HG02571 (cell line): Measurements from ENCODE around the gene ST3GAL4.

ENCODE experiments used
- ATAC-seq: cut with Tn5 transposase; IDR thresholded peaks from one replicate; pipeline ENCODE4 v1.9.1; 2021; ENCODE audit warnings: mild to moderate bottlenecking, moderate library complexity; ENCODE audit not compliant: unreplicated experiment

Gene ST3GAL4

GRCh38 chr11:126437731-126438130 is 82.2 kb downstream of the ST3GAL4 start:
- no peak for ATAC-seq

GRCh38 chr11:126438272-126438671 is 82.8 kb downstream of the ST3GAL4 start:
- ATAC-seq = no peak

DNA sequence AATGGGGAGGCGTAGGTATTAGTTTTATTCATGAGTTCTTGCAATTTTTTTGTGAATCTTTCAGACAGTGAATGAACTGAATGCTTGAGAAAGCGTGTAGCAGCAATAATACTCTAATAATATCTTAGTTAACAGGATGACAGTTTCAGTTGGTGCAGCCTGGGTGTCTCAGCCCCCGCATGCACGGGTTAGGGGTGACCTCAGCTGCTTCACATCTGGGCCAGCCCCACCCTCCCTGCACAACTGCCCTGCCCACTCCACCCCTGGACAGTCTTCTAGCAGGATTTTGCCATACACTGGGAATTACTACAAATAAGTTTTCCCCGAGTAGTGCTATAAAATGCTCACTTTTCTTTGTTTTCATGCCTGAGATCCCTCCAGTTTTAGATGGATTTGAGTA is 83.2 kb downstream of the ST3GAL4 start:
- ATAC-seq = no peak

GRCh38 chr11:126440276-126440675 is 84.8 kb downstream of the ST3GAL4 start:
- no peak for ATAC-seq

- no peak for ATAC-seq
Observed at GRCh38 chr11:126440792-126441514, 85.5 kb downstream of the ST3GAL4 start.

DNA sequence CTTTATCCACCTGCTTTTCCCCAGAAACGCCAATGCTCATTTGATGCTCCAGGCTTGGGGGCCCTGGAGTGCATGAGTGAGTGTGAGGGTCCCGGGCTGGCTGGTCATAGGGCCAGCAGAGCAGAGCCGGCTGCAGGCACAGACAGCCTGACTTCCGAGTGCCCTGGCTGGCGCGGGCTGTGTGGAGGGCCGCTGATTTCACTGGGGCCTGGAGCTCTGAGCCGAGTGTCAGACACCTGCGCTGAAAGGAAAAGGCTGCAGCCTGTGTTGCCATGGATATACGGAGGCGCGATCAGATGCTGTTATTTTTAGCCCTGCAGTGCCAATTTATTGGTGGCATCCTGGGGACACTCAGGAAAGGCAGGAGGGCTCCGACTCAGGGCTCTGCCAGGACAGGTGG is 87.6 kb downstream of the ST3GAL4 start:
- ATAC-seq = no peak

- no peak for ATAC-seq
Observed at GRCh38 chr11:126444072-126444471, 88.6 kb downstream of the ST3GAL4 start.

- no peak for ATAC-seq
Observed at GRCh38 chr11:126446581-126446980, 91.1 kb downstream of the ST3GAL4 start.

DNA sequence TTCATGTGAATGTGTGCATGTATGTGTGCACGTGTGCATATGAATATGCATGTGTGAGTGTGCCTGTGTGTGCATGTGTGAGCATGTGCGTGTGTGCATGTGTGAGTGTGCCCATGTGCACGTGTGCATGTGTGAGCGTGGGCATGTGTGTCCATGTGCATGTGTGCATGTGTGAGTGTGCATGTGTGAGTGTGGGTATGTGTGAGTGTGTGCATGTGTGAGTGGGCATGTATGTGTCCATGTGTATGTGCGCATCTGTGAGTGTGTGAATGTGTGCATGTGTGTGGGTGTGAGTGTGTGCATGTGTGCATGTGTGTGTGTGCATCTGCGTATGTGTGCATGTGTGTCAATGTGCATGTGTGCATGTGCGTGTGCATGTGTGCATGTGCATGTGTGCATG is 94.7 kb downstream of the ST3GAL4 start:
- ATAC-seq = no peak

DNA sequence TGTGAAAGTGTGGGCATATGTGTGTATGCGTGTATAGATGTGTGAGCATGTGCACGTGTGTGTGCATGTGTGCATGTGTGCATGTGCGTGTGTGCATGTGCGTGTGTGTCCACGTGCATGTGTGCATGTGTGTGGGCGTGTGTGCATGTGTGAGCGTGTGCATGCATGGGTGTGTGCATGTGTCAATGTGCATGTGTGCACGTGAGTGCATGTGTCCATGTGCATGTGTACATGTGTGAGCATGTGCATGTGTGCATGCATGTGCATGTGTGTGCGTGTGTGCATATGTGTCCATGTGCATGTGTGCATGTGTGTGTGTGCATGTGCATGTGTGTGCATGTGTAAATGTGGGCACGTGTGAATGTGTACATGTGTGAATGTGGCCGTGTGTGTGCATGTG is 95.3 kb downstream of the ST3GAL4 start:
- no peak for ATAC-seq

DNA sequence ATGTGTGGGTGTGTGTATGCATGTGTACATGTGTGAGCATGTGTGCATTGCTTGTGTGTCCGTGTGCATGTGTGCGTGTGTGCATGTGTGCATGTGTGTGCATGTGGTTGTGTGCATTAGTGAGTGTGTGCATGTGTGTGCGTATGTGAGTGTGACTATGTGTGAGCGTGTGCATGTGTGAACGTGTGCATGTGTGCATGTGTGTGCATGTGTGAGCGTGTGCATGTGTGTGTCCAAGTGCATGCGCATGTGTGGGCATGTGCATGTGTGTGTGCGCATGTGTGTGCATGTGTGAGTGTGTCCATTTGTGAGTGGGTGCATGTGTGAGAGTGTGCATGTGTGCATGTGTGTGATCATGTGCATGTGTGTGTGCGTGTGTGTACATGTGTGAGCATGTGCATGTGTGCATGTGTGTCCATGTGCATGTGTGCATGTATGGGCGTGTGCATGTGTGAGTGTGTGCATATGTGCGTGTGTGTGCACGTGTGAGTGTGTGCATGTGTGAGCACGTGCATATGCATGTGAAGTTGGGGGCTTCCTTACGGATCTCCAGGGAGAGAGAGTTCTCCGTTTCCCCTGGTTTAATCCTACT is 95.8 kb downstream of the ST3GAL4 start:
- no peak for ATAC-seq

DNA sequence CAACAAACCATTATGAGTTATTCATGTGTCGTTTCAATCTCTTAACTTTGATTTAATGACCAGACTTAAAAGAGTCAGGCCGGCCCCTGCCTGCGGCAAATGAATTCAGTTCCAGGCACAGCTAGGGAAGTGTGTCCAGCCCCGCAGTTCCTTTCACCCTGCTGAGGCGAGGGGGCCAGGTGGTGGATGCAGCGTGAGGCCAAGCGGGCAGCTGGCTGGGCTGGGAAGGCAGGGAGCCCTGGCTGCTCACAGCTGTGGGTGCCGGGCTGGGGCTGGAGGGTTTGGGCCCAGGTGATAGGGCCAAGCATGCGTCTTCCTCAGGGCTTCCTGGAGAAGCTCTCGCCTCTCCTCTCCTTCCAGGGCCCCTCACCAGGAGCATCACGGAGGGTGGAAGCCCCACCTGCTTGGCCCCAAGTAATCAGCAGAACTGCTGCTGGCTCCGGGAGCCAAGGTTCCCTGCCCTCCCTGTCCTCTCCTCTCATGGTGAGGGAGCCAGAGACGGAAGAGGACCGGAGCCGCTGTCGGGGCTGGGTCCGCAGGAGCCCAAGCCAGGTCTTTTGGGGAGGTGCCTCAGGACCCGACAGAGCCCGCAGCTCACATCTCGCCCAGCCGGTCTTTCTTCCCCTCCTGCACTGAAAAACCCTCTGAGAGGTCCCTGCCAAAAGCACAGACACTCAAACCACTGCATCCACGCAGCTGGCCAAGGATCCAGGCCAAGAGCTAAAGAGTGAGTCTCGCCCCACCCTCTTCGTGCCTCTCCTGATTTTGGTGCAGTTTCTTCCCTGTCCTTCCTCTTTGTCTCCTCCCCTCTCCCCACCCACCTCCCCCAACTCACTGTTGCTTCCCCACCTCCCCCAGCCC is 97.0 kb downstream of the ST3GAL4 start:
- ATAC-seq = no peak

GRCh38 chr11:126456089-126456488 is 100.6 kb downstream of the ST3GAL4 start:
- no peak for ATAC-seq

DNA sequence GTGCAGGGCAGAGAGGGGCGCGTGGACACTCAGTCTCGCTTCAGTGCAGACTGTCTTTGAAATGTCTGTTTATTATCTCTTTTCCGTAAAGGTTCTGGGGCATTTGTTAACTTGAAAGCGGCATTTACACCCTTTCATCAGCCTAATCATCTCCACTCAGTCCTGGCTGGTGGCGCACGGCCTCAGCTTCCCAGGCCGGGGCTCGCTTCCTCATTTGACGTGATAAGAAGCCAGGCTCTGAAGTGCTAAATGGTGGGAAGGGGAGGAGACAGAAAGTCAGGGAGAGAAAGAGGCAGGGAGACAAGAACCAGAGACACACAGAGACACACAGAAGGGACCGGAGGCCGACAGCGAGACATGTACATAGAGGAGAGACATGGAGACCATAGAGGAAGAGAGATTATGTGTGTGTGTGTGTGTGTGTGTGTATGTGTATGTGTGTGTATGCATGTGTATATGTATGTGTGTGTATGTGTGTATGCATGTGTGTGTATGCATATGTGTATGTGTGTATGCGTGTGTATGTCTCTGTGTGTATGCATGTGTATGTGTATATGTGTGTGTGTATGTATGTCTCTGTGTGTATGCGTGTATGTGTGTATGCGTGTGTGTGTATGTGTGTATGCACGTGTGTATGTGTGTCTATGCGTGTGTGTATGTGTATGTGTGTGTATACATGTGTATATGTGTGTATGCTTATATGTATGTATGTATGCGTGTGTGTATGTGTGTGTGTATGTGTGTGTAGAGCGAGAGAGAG is 101.5 kb downstream of the ST3GAL4 start:
- ATAC-seq = no peak

DNA sequence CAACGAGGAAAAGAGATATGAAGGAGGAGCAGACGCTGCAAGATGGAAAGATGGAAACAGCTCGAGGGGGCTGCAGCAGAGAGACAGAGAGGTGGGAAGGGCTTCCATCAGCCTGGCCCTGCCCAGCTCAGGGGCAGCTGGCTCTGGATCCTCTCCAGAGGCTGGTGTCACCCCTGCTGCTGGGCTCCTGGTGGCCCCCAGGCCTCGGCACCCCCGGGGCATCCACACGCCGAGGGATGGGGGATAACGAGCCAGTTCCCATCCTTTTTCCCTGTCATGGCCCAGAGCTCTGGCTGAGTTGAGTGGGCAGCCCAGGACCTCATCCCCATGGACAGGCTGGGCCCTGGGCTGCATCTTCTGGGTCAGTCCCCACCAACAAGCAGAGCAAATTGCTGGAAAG is 102.3 kb downstream of the ST3GAL4 start:
- no peak for ATAC-seq

DNA sequence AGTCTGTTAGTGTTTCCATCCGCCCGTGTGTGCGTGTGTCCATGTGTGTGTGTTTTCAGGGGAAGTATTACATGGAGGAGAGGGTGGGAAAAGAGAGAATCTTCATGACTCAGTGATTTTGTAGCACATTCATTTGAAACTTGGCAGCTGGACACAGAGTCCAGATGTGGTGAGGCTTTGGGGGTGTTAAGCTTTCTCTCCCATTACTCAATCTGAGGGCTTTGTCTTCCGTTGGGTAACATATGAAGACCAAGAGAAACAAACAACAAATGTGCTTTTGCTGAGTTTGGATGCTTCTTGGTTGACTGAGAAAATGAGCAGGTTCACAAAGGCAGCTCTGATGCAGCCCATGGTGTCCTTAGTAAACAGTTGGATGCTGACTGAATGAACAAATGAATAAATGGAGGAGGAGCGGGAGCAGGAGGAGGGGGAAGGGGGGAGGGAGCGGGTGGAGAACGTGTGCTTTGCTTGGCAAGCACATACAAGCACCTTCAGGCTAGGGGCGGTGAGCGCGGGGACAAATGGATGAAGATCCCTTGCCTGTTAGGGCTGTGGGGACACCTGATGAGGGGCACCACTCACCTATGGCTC is 104.3 kb downstream of the ST3GAL4 start:
- no peak for ATAC-seq

DNA sequence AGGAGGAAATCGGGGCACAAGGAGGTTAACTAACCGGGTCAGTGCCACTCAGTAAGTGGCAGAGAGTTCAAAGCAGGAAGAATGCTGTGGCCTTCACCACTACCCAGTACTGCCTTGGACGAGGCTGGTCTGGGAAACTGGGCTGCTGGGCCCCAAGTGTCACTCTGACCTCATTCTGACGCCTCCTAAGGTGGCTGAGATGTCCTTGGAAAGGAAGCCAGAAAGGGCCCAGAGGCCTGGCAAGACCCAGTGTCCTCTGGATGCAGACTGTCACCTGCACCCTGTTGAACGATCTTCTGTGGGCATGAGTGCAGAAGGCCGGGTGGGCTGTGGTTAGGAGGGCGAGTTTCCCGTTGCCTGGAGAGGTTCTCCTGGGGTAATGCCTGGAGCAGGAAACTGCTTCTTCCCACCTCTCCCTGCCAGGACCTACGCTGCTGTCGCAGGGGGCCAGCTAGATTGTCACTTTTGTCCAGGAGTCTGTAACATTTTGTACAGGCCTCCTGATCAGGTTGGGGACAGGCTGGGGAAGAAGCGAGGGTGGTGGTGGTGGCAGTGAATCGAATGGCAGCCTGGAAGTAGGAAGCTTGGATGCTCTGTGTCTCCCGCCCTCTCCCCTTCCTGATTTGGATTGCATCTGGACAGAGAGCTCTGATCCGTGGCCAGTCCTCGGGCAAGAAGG is 105.1 kb downstream of the ST3GAL4 start:
- ATAC-seq = no peak

DNA sequence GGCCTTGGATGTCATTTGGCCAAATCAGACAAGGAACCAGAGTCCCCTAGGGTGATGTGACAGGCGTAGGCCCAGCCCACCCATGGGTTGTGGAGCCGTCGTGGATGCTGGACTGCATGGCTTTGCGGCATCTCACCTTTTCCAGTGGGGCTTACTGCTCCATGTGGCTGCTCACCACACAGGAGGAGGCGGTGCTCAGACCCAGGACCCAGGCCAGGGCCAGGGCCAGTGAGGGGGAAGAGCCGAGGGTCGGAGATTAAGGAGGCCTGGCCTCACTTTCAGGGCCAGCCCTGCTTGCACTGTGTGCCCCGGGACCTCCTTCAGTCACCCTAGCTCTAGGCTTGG is 105.6 kb downstream of the ST3GAL4 start:
- no peak for ATAC-seq

DNA sequence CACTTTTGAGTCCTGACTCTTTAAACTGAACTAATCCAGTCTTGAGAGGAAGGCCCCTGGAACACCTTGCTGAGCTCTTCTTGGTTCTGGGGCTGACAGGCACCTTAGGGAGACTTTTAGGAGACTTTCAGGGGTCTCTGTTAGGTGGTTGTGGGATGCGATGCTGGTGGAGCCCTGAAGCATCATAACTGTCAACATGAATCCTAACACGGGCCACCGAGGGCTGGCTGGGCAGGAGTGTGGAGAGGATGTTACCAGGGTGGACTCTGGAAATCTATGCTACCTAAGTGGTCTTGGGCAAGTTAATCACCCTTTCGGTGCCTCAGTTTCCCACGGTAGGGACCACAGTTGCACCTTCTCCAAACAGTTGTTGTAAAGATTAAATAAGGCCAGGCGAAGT is 106.5 kb downstream of the ST3GAL4 start:
- ATAC-seq = no peak

- ATAC-seq = no peak
Observed at GRCh38 chr11:126462422-126462821, 106.9 kb downstream of the ST3GAL4 start.
